Keratinocyte (primary cell): ENCODE data around the gene PARD3. TPM values are rescaled to one million over a fixed set of nuclear protein-coding genes. Genes with fewer than 3 reads are reported as not detected.

Source experiments
- DNase-seq: peaks from one replicate; pipeline ENCODE4 v3.0.0-alpha.2; 2011; ENCODE audit warnings: low read depth, missing footprints, low spot score
- FAIRE-seq: peaks from 2 replicates; lab custom pipeline; 2011; peaks lifted over from hg19 to GRCh38; lab: Jason Lieb, UNC
- H2AFZ ChIP-seq: 2 replicates; pipeline ENCODE4 v1.6.0; 2012; ENCODE audit warnings: low read length, control low read depth, inconsistent platforms; ENCODE audit not compliant: control insufficient read depth
- H3K27ac ChIP-seq: 2 replicates; pipeline ENCODE4 v1.5.1; 2011; ENCODE audit warnings: low read length; ENCODE audit not compliant: control insufficient read depth, insufficient read depth
- H3K27me3 ChIP-seq: 3 replicates; pipeline ENCODE4 v1.6.0; 2011; ENCODE audit warnings: low read length; ENCODE audit not compliant: control insufficient read depth, insufficient read depth; ENCODE audit errors: extremely low read depth
- H3K36me3 ChIP-seq, 2 experiments: 2 replicates in 1 of 2; 3 replicates in 1 of 2; pipeline ENCODE4 v1.5.1; 2011; ENCODE audit warnings: low read length in 2 of 2, mild to moderate bottlenecking in 1 of 2; ENCODE audit not compliant: control insufficient read depth in 2 of 2, insufficient read depth in 2 of 2; ENCODE audit errors: extremely low read depth in 1 of 2
- H3K4me1 ChIP-seq: 3 replicates; pipeline ENCODE4 v1.5.1; 2011; ENCODE audit warnings: low read length; ENCODE audit not compliant: control insufficient read depth, insufficient read depth; ENCODE audit errors: extremely low read depth
- H3K4me2 ChIP-seq: 3 replicates; pipeline ENCODE4 v1.6.0; 2011; ENCODE audit warnings: low read depth, low read length; ENCODE audit not compliant: control insufficient read depth, insufficient read depth; ENCODE audit errors: extremely low read depth
- H3K4me3 ChIP-seq, 3 experiments: fragments of 200-600 bp in 1 of 3; sonication (generic) in 1 of 3; 2 replicates in 2 of 3; 3 replicates in 1 of 3; pipeline ENCODE4 v1.5.1; 2011 to 2016; ENCODE audit warnings: low read length in 3 of 3, mild to moderate bottlenecking in 3 of 3, control low read depth in 2 of 3, inconsistent platforms in 1 of 3, low read depth in 1 of 3, mixed read lengths in 1 of 3, mixed run types in 1 of 3, moderate library complexity in 1 of 3; ENCODE audit not compliant: control insufficient read depth in 2 of 3, insufficient read depth in 2 of 3; ENCODE audit errors: extremely low read depth in 1 of 3
- H3K79me2 ChIP-seq: 2 replicates; pipeline ENCODE4 v1.6.0; 2012; ENCODE audit warnings: low read length; ENCODE audit not compliant: control insufficient read depth, insufficient read depth
- H3K9ac ChIP-seq: 3 replicates; pipeline ENCODE4 v1.6.0; 2011; ENCODE audit warnings: low read length; ENCODE audit not compliant: control insufficient read depth, insufficient read depth; ENCODE audit errors: extremely low read depth
- H3K9me1 ChIP-seq: 3 replicates; pipeline ENCODE4 v1.6.0; 2011; ENCODE audit warnings: low read length; ENCODE audit not compliant: control insufficient read depth, insufficient read depth; ENCODE audit errors: extremely low read depth
- H3K9me3 ChIP-seq: 2 replicates; pipeline ENCODE4 v1.5.1; 2012; ENCODE audit warnings: low read depth, low read length; ENCODE audit not compliant: control insufficient read depth
- H4K20me1 ChIP-seq: 3 replicates; pipeline ENCODE4 v1.6.0; 2011; ENCODE audit warnings: low read length; ENCODE audit not compliant: control insufficient read depth, insufficient read depth; ENCODE audit errors: extremely low read depth
- CTCF ChIP-seq, 3 experiments: IDR thresholded peaks in 1 of 3; conservative IDR thresholded peaks in 1 of 3; optimal IDR thresholded peaks in 1 of 3; 2 replicates in 2 of 3; 3 replicates in 1 of 3; pipeline versions ENCODE3 to v1.5.1; 2011; ENCODE audit warnings: low read length in 3 of 3, mild to moderate bottlenecking in 3 of 3, moderate library complexity in 2 of 3, control low read depth in 1 of 3, inconsistent platforms in 1 of 3; ENCODE audit not compliant: insufficient read depth in 2 of 3; ENCODE audit errors: extremely low read depth in 1 of 3
- EZH2 ChIP-seq: IDR thresholded peaks from one replicate; pipeline ENCODE4 v1.6.1; 2012; ENCODE audit warnings: inconsistent platforms, mild to moderate bottlenecking, low read length, moderate library complexity
- dilution Hi-C: fragments of 300-500 bp; cut with MboI; formaldehyde crosslinking; loops from one replicate; pipeline ENCODE4 v1.7.0; 2020; ENCODE audit warnings: low sequenced_read_pairs; ENCODE audit not compliant: extremely low pct_ligation_motif_present
- polyA plus RNA-seq, 5 experiments: library from polyadenylated mRNA; depleted of rRNA in 3 of 5; stranded (reverse) in 3 of 5; stranded (forward) in 1 of 5; unstranded in 1 of 5; fragments of >200 nt; gene quantifications; 1 replicate in 1 of 5; 2 replicates in 3 of 5; 3 replicates in 1 of 5; pipeline versions ENCODE4 v1.2.1 to v1.2.3, GENCODE V29; 2011 to 2012; ENCODE audit warnings: missing spikeins in 2 of 5, low read depth in 1 of 5, low replicate concordance in 1 of 5

The PARD3 gene
- polyA plus RNA-seq, 1 donor (not counting 4 experiments of a cell fraction or from before 2014, with no cell fraction given) = 46.4 TPM

GRCh38 chr10:34311679-34312078, 503.4 kb downstream of the PARD3 start:
- TF ChIP-seq CTCF (optimal IDR thresholded peaks at IDR 0.05 in 1 of 3, IDR thresholded peaks at IDR 0.05 in 1 of 3, conservative IDR thresholded peaks at IDR 0.05 in 1 of 3; ENCODE audit: extremely low read depth in 1 of 3, insufficient read depth in 2 of 3, low read length in 3 of 3) (no peak), EZH2 (no peak)
- Histone ChIP-seq H3K27me3 (no peaks in the 10 kb centered on the region), H3K27ac (no peak overlapping the region), H3K36me3 (peaks cover 0 to under 1% of the 10 kb centered on the region in 2 experiments), H3K79me2 (no peaks in the 10 kb centered on the region), H3K4me2 (no peak overlapping the region), H3K4me1 (no peaks in the 10 kb centered on the region), H3K9me3 (no peaks in the 10 kb centered on the region), H3K9me1 (no peaks in the 10 kb centered on the region), H3K9ac (no peak overlapping the region), H3K4me3 (no peak overlapping the region), H4K20me1 (no peaks in the 10 kb centered on the region), H2AFZ (no peak overlapping the region)
- dilution Hi-C loops = no loop called here
- DNase-seq = no peak
- no peak for FAIRE-seq

- no peak overlapping the region for H3K9ac ChIP-seq
- FAIRE-seq = no peak
- no peak overlapping the region for H3K27ac ChIP-seq
- H4K20me1 ChIP-seq = no peaks in the 10 kb centered on the region
- H3K9me3 ChIP-seq = no peaks in the 10 kb centered on the region
- H3K36me3 ChIP-seq = no peaks in the 10 kb centered on the region
- H3K79me2 ChIP-seq = no peaks in the 10 kb centered on the region
- H3K4me2 ChIP-seq = no peak overlapping the region
- H3K9me1 ChIP-seq = no peaks in the 10 kb centered on the region
- no peak overlapping the region for H2AFZ ChIP-seq
- no peaks in the 10 kb centered on the region for H3K27me3 ChIP-seq
- no peak overlapping the region for H3K4me3 ChIP-seq
- H3K4me1 ChIP-seq = peaks cover 2% of the 10 kb centered on the region
- TF ChIP-seq EZH2 = no peak
- no peak for TF ChIP-seq CTCF (optimal IDR thresholded peaks at IDR 0.05 in 1 of 3, IDR thresholded peaks at IDR 0.05 in 1 of 3, conservative IDR thresholded peaks at IDR 0.05 in 1 of 3; ENCODE audit: extremely low read depth in 1 of 3, insufficient read depth in 2 of 3, low read length in 3 of 3)
- no peak for DNase-seq
- dilution Hi-C loops = no loop called here
Observed at GRCh38 chr10:34310234-34310633, 504.9 kb downstream of the PARD3 start.
